GM18499 (cell line): ENCODE results near the gene INTS7.
A peak's percentile ranks its signal among the peaks of the same experiment; 100 is the strongest.

Experiments used
- ATAC-seq: cut with Tn5 transposase; IDR thresholded peaks from one replicate; pipeline ENCODE4 v1.9.1; 2021; ENCODE audit warnings: moderate number of reproducible peaks; ENCODE audit not compliant: insufficient read depth, unreplicated experiment

The INTS7 gene

GRCh38 chr1:212035123-212035834 lies at the start of gene INTS7, which contains the start of gene DTL:
Gene INTS7 (minus strand): TSS chr1:212035557. CDS start chr1:212035437, 120 bp downstream.
Gene DTL (plus strand): TSS chr1:212035748. CDS start chr1:212035891, 143 bp downstream.
- ATAC-seq, result peak; percentile 67

GRCh38 chr1:212082765-212083406 lies 47.5 kb upstream of the INTS7 start:
- ATAC-seq, result no peak

- ATAC-seq, result no peak
Observed at GRCh38 chr1:212078826-212079225, 43.5 kb upstream of the INTS7 start.

- no peak for ATAC-seq
Observed at GRCh38 chr1:212077028-212077427, 41.7 kb upstream of the INTS7 start.

- no peak for ATAC-seq
Observed at GRCh38 chr1:212074856-212075255, 39.5 kb upstream of the INTS7 start.

- no peak for ATAC-seq
Observed at GRCh38 chr1:212074313-212074712, 39.0 kb upstream of the INTS7 start.

GRCh38 chr1:212073490-212073889 lies 38.1 kb upstream of the INTS7 start:
- ATAC-seq, result no peak

GRCh38 chr1:212072047-212072446 lies 36.7 kb upstream of the INTS7 start:
- no peak for ATAC-seq

- no peak for ATAC-seq
Observed at GRCh38 chr1:212070720-212071302, 35.5 kb upstream of the INTS7 start.

- no peak for ATAC-seq
Observed at GRCh38 chr1:212067787-212068186, 32.4 kb upstream of the INTS7 start.

GRCh38 chr1:212062832-212063438 lies 27.6 kb upstream of the INTS7 start:
- no peak for ATAC-seq

- no peak for ATAC-seq
Observed at GRCh38 chr1:212060632-212061472, 25.5 kb upstream of the INTS7 start.

- no peak for ATAC-seq
Observed at GRCh38 chr1:212055333-212055732, 20.0 kb upstream of the INTS7 start.

GRCh38 chr1:212053993-212054392 lies 18.6 kb upstream of the INTS7 start:
- ATAC-seq, result no peak

- ATAC-seq, result no peak
Observed at GRCh38 chr1:212045981-212046380, 10.6 kb upstream of the INTS7 start.

GRCh38 chr1:212044851-212045250 lies 9.5 kb upstream of the INTS7 start:
- ATAC-seq, result no peak

- ATAC-seq, result no peak
Observed at GRCh38 chr1:212042436-212042835, 7.1 kb upstream of the INTS7 start.

GRCh38 chr1:212040629-212041412 lies 5.5 kb upstream of the INTS7 start:
- ATAC-seq, result no peak

GRCh38 chr1:212039622-212040021 lies 4.3 kb upstream of the INTS7 start:
- ATAC-seq, result no peak
